Measurements from ENCODE around the gene F8A2.

GRCh38 chrX:155334486-155335336 lies 47.2 kb upstream of the F8A2 start, which contains the start of gene CLIC2:
- no peak for TF ChIP-seq CTCF (IDR thresholded peaks at IDR 0.05)
- TF ChIP-seq POLR2A (IDR thresholded peaks at IDR 0.05), result no peak
